Astrocyte of the cerebellum (primary cell): ENCODE results near the gene G6PD.
"Not testable (repeated sequence)": the region's sequence is repeated elsewhere in the genome, so short reads cannot be mapped to it uniquely, and the experiment has no call there.

Experiments
- DNase-seq: peaks from one replicate; pipeline ENCODE4 v3.0.0-alpha.2; 2011; ENCODE audit warnings: low read depth
- H3K4me3 ChIP-seq: 2 replicates; pipeline ENCODE4 v1.5.1; 2011; ENCODE audit warnings: mild to moderate bottlenecking, low read depth, low read length, moderate library complexity
- in situ Hi-C: cut with HindIII; loops from 2 replicates; pipeline ENCODE4 v1.10.0; 2017; ENCODE audit warnings: low sequenced_read_pairs
- TF ChIP-seq, protein P1 (sequence below): IDR thresholded peaks from 2 replicates; pipeline ENCODE4 v1.5.1; 2012; ENCODE audit warnings: low read length, low read depth, moderate library complexity, mild to moderate bottlenecking; ENCODE audit errors: missing control alignments

The G6PD gene

DNA sequence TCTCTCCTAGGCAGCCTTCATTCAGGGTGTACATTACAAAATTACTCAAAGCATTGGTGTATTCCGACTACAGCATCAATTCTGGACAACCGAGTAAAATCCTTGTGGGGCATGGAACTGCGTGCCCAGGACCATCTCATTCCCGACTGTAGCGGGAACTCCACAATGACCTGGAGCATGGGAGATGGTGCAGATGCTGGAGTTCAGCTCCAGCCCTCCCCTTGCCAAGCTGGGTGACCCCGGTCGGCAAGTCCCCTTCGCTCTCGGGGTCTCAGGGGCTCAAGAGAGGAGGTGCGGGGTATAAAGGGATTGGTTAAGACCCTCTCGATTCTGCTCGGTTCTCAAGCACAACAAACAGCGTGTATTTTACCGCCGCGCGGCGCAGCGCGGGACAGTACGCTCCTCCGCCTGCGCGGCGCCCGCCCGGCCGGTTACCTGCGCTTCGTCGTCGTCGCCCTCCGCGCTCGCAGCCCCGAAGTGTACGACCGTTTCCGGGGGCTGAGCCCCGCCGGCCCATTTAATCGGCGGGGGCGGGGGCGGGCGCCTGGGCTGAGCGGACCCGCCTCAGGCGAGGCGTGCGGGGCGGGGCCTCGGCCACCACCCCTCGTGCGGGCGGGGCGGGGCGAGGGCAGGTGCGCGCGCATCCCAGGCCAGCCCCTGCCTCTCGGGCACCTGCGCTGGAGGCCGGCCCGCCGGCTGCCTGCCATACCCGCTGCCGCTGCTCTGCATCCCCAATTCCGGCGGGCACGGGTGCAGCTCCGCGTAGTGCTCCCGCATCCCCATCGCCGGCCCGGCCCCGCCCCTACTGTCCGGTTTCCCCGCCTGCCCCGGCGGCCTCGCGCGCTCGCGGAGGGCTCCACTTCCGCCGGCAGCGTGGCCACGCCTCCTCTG, at the start of gene G6PD:
Gene G6PD, minus strand, starts transcription at position 493 of the 891 bp plus-strand sequence. CDS start 691 bp downstream, outside the sequence.
- TF ChIP-seq, protein P1, sequence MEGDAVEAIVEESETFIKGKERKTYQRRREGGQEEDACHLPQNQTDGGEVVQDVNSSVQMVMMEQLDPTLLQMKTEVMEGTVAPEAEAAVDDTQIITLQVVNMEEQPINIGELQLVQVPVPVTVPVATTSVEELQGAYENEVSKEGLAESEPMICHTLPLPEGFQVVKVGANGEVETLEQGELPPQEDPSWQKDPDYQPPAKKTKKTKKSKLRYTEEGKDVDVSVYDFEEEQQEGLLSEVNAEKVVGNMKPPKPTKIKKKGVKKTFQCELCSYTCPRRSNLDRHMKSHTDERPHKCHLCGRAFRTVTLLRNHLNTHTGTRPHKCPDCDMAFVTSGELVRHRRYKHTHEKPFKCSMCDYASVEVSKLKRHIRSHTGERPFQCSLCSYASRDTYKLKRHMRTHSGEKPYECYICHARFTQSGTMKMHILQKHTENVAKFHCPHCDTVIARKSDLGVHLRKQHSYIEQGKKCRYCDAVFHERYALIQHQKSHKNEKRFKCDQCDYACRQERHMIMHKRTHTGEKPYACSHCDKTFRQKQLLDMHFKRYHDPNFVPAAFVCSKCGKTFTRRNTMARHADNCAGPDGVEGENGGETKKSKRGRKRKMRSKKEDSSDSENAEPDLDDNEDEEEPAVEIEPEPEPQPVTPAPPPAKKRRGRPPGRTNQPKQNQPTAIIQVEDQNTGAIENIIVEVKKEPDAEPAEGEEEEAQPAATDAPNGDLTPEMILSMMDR = no peak
- peak within 1 kb of the TSS; percentile 75 for H3K4me3 ChIP-seq
- no peak for DNase-seq
- in situ Hi-C loops = no loop called here

DNA sequence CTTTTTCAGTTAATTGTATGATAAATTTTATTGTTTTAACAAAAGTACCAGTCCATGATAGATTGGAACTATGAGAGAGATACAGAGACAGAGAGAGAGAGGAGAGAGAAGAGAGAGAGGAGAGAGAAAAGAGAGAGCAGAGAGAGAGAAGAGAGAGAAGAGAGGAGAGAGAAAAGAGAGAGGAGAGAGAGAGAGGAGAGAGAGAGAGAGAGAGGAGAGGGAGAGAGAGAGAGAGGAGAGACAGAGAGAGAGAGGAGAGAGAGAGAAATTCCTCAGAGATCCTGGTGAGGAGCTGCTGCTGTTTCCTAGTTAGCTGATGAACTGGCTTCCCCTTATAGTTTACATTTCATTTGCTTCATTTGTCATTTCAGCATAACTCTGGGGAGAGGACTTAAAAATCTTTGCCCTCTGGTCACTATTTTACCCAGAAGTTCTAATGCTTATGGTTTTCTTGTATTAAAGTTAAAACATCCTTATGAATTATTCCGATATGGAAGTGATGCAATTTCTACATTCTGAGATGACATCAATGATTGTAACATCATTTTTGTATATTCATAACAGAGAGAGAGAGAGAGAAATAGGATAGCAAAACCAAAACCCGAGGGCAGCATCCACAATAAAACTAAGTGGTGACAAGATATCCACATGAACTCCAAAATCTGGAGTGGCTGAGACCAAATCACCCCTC, 49.1 kb upstream of the G6PD start:
- in situ Hi-C loops = no loop called here
- TF ChIP-seq, protein P1 = no peak
- DNase-seq = no peak
- no peak overlapping the region for H3K4me3 ChIP-seq

DNA sequence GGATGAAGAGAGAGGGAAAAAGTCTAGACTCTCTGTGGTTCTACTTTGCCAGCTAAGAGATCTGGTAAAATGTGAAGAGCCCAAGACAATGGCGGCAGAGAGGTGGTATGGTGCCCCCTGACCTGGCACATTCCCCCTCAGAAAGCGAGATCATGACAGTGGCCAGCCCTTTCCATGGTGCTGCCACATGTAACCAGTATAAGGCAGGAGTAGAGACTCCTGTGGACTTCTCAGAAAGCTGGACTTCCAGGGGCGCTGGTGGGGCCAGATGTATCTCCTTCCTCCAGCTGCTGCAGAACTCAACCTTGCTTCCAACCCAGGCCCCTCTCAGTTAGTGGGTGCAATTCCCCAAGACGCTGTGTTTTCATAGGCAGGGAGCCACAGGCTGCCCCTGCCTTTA, 47.8 kb upstream of the G6PD start:
- no peak for DNase-seq
- H3K4me3 ChIP-seq = no peak overlapping the region
- TF ChIP-seq, protein P1 = no peak
- in situ Hi-C loops = no loop called here

DNA sequence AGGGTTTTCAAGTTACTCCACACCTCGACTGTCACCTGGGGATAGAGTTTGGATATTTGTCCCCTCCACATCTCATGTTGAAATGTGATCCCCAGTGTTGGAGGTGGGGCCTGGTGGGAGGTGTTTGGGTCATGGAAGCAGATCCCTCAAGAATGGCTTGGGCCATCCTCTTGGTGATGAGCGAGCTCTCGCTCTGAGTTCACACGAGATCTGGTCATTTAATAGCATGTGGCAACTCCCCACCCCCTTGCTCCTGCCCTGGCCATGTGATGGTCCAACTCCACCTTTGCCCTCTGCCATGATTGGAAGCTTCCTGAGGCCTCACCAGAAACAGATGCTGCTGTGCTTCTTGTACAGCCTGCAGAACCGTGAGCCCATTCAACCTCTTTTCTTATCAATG, 46.6 kb upstream of the G6PD start:
- H3K4me3 ChIP-seq = no peak overlapping the region
- in situ Hi-C loops = no loop called here
- DNase-seq = no peak
- TF ChIP-seq, protein P1 = no peak

DNA sequence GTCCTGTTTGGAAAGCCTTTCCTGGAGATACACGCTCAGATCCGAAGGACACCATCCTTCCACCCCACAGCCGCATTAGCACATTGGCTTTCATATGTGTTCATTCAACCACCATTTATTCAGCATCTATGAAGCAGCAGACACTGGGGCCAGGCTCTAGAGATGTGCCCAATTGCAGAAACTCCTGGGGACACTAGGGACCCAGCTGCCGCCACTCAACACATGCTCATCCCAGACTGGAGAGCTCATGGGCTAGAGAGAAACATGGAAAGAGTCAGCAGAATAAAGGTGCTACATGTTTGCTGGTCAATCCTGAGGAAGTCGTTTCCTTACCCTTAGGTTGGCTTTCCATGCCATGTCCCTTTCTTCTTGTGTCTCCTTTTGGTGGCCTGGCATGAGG, 45.9 kb upstream of the G6PD start:
- DNase-seq = no peak
- H3K4me3 ChIP-seq = no peak overlapping the region
- TF ChIP-seq, protein P1 = no peak
- in situ Hi-C loops = no loop called here

DNA sequence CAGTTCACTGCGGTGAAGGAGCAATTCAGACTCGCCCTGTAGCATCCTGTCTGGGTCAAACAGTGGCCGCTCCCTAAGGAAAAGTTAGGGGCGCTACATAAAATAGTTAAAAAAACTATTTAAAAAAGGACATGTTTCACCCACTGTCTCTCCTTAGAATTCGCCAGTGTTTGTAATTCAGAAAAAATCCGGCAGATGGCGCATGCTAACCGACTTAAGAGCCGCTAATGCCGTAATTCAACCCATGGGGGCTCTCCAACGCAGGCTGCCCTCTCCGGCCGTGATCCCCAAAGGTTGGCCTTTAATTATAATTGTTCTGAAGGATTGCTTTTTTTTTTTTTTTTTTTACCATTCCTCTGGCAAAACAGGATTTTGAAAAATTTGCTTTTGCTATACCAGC, 43.8 kb upstream of the G6PD start:
- in situ Hi-C loops, H3K4me3 ChIP-seq, DNase-seq: not testable (repeated sequence)

DNA sequence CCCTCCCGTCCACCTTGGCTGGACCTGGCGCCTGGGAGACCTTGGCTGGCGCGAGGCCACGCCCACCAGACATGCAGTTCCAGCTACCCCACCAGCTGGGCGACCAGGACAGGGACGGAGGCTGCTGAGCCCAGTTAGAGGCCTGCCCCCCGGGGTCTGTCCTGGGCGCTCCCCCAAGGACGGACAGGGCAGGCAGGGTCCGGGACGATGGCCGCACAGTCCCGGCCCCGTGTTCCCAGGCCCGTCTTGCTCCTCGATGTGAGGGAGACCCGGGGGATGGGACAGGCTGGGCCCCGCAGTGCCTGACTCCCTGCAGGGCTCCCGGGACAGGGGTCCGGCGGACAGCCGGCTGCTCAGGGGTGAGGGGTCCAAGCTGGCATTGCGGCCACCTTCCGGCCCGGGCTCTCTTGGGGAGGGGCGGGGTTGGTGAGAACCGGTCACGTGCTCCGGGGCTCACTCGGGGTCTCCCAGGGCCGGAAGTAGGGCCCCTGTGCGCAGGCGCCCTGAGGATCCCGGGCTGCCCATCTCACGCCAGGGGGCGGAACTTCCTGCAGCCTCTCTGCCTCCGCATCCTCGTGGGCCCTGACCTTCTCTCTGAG, 38.0 kb upstream of the G6PD start, which contains the start of gene CTAG1A:
Gene CTAG1A, plus strand, starts transcription at position 549 of the 599 bp plus-strand sequence. CDS start 74 bp downstream, outside the sequence.
- in situ Hi-C loops, DNase-seq: not testable (repeated sequence)

DNA sequence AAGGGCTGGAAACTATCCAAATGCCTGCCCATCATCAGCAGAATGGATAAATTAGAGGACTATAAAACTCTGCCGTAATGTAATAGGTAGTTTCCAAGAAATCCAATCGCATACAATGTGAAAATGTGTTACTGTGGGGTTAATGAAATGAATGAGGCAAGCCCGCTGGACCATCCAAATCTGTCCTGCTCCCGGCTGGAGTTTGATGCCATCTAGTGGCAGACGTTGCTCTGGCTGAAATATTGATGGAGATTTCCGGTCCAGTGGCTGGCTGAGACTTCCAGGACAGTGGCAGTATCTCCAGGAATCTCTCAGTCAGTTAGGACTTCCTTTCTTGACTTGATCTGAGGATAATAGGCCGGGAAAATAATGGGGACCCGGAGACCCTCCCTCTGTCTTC, 36.3 kb upstream of the G6PD start:
- DNase-seq, in situ Hi-C loops: not testable (repeated sequence)

More for the DNA sequence above, 38.0 kb upstream of the G6PD start, which contains the start of gene CTAG1A:
- not testable (repeated sequence) for H3K4me3 ChIP-seq

DNA sequence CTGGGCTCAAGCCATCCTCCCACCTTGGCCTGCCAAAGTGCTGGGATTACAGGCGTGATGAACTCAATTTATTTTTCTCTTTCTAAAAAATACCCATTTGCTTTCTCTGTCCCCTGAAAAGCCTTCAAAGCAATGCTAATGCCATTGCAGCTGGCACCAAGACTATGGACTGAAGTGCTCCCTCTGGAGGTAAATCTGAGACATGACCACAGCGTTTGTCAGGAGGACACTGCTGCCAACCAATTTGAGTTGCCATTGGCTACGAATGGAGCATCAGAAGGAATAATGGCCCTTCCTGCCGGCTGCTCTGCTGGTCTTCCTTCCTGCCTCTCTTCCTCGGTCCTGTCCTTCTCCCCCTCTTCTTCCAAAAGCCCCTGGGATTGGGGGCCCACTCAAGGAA, 28.4 kb upstream of the G6PD start:
- DNase-seq, in situ Hi-C loops, H3K4me3 ChIP-seq: not testable (repeated sequence)

More for the DNA sequence above, 36.3 kb upstream of the G6PD start:
- H3K4me3 ChIP-seq = not testable (repeated sequence)

DNA sequence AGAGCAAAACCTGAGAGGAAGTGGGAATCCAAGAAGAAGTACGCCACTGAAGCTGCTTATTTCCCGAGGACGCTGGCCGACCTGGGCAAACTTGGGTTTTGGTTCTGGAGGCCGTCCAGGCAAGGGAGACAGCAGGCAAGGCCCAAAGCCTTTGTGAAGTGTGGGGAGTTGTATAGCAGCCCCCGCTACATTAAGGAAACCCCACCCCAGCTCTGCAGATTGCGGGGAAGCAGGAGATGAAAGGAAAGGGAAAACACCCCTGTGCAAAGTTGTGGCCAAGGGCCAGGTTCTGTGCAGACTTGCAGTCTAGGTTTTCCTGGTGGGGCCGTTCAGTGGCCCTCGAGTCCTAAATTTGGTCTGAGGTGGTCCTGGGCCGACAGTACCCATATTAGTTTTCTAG, 26.4 kb upstream of the G6PD start:
- H3K4me3 ChIP-seq, DNase-seq, in situ Hi-C loops: not testable (repeated sequence)

DNA sequence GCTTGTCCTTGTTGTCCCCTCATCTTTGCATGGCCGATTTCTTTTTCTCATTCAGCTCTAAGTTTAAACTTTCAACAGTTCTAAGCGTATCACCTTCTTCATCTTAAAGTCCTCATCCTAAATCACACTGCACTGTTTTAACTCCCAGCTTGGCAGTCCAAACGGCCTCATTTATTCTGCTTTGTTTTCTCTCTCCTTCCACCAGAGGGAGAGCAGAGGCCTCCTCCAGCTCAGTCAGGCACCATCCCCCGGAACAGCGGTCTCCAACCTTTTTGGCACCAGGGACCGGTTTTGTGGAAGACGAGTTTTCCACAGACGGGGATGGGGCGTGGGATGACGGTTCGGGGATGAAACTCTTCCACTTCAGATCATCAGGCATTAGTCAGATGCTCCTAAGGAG, 23.7 kb upstream of the G6PD start:
- H3K4me3 ChIP-seq, DNase-seq, in situ Hi-C loops: not testable (repeated sequence)
